Mesodermal cell (in vitro differentiated cells): ENCODE data around the gene CATSPERZ. TPM values are rescaled to one million over a fixed set of nuclear protein-coding genes. Genes with fewer than 3 reads are reported as not detected.

ENCODE experiments used
- H3K27ac ChIP-seq: 2 replicates; pipeline ENCODE4 v1.7.0; 2013; ENCODE audit warnings: mild to moderate bottlenecking, low read depth, low read length, moderate library complexity; ENCODE audit not compliant: severe bottlenecking
- H3K36me3 ChIP-seq: 2 replicates; pipeline ENCODE4 v1.7.1; 2013; ENCODE audit warnings: mild to moderate bottlenecking, low read length, moderate library complexity; ENCODE audit not compliant: control insufficient read depth, insufficient read depth
- H3K4me1 ChIP-seq: one replicate; pipeline ENCODE4 v1.7.1; 2013; ENCODE audit warnings: mild to moderate bottlenecking, low read length; ENCODE audit not compliant: insufficient read depth, control insufficient read depth, poor library complexity, severe bottlenecking
- H3K4me3 ChIP-seq: 2 replicates; pipeline ENCODE4 v1.7.0; 2013; ENCODE audit warnings: low read length, control low read depth, mild to moderate bottlenecking; ENCODE audit not compliant: insufficient read depth, poor library complexity, severe bottlenecking; ENCODE audit errors: extremely low read depth
- H3K9me3 ChIP-seq: 2 replicates; pipeline ENCODE4 v1.7.1; 2013; ENCODE audit warnings: mild to moderate bottlenecking, low read length, moderate library complexity; ENCODE audit not compliant: control insufficient read depth
- WGBS, 2 experiments: methylation state at CpG; one replicate each; pipeline ENCODE4 v1.1.5; 2013; ENCODE audit warnings: missing lambda C conversion rate in 2 of 2; ENCODE audit not compliant: insufficient coverage in 2 of 2; 5-methylcytosine and 5-hydroxymethylcytosine counted together
- polyA plus RNA-seq, 2 experiments: library from polyadenylated mRNA; stranded (reverse); fragments of 50-300 nt; gene quantifications; one replicate each; pipeline ENCODE4 v1.2.3, GENCODE V29; 2013

Gene CATSPERZ
- 0.77 TPM for polyA plus RNA-seq (2013, experiment 1 of 2)
- not detected for polyA plus RNA-seq (2013, experiment 2 of 2)

DNA sequence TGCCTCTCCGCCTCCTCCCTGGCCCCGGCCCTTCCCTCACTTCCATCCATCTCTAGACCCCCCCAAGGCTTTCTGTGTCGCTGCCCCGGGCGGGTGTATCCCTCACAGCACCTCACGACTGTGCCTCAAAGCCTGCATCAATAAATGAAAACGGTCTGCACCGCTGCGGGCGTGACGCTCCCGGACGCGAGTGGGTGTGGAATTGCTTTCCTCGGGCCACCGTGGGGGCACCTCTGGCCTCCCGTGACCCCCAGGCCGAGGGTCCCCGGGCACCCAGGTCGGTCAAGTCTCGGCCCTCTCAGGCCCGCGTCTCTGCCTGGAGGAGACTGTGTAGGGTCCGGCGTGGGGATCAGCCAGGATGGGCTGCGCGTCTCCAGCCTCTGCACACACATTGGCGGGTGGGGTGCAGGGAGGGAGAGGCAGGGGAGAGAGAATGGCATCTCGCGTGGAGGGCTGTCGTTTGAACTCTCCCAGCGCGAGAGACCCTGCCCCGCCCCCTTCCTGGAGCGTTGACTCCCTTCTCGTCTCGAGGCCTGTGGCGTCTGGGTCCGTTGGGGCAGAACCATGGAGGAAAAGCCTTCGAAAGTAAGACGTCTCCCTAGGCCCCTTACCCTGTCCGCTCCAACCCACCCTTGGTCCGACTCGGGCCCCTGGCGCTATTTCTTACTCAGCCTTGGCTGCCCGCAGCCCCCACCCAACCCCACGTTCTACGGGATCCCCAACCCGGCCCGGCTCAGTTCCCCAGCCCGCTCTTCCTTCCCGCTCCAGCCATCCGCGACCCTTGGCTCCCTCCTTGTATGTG is at the start of gene CATSPERZ:
Gene CATSPERZ, plus strand, starts transcription at position 512 of the 802 bp plus-strand sequence. Its CDS starts 53 bp downstream, at position 565.
- no peak within 1 kb of the TSS for H3K27ac ChIP-seq
- peak within 1 kb of the TSS; percentile 18 for H3K4me3 ChIP-seq
- H3K9me3 ChIP-seq, result no peaks in the 10 kb centered on the region
- no peaks in the 10 kb centered on the region for H3K36me3 ChIP-seq
- 13 to 14% methylated on average over 47 to 48 of the region's 54 CpGs for WGBS, 2 experiments
- H3K4me1 ChIP-seq, result peaks cover 18% of the 10 kb centered on the region

- Histone ChIP-seq H3K27ac (peak overlapping the region; percentile 41), H3K4me3 (peak overlapping the region; percentile 49), H3K9me3 (no peaks in the 10 kb centered on the region), H3K36me3 (peaks cover 20% of the 10 kb centered on the region), H3K4me1 (peaks cover 35% of the 10 kb centered on the region)
- WGBS, 2 experiments, result 0 to 19% methylated on average over 6 to 12 of the region's 13 CpGs
Observed at GRCh38 chr11:64250415-64251015, 49.6 kb upstream of the CATSPERZ start.

GRCh38 chr11:64251016-64251752 is 49.0 kb upstream of the CATSPERZ start, which contains the start of gene PLCB3:
Gene PLCB3 (plus strand): TSS chr11:64251530. CDS start chr11:64251650, 120 bp downstream.
- Histone ChIP-seq H3K4me1 (peaks cover 35% of the 10 kb centered on the region), H3K27ac (peak within 1 kb of the TSS; percentile 41), H3K4me3 (peak within 1 kb of the TSS; percentile 78), H3K36me3 (peaks cover 26% of the 10 kb centered on the region), H3K9me3 (no peaks in the 10 kb centered on the region)
- 1 to 2% methylated on average over 54 to 68 of the region's 75 CpGs for WGBS, 2 experiments

DNA sequence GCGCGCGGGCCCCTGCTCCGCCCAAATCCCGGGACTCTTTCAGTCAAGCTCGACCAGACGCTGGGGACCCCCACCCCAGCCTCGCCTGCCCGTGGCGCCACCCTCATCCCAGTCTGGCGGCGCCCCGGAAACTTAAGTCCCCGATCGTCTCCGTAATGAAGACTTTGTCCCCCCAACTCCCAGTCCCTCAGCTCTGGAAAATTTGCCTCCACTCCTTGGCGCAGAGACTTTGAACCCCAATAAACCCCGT is 48.5 kb upstream of the CATSPERZ start:
- no peaks in the 10 kb centered on the region for H3K9me3 ChIP-seq
- H3K4me3 ChIP-seq, result peak overlapping the region; percentile 78
- WGBS, 2 experiments, result 0 to 1% methylated on average over 17 to 18 of the region's 18 CpGs
- peaks cover 35% of the 10 kb centered on the region for H3K4me1 ChIP-seq
- H3K27ac ChIP-seq, result no peak overlapping the region
- H3K36me3 ChIP-seq, result peaks cover 31% of the 10 kb centered on the region

GRCh38 chr11:64252003-64252872 is 47.9 kb upstream of the CATSPERZ start:
- H3K4me3 ChIP-seq, result peak overlapping the region; percentile 78
- peaks cover 34% of the 10 kb centered on the region for H3K36me3 ChIP-seq
- WGBS, 2 experiments, result 9 to 21% methylated on average over 9 to 12 of the region's 23 CpGs
- no peaks in the 10 kb centered on the region for H3K9me3 ChIP-seq
- H3K4me1 ChIP-seq, result peaks cover 35% of the 10 kb centered on the region
- H3K27ac ChIP-seq, result no peak overlapping the region

GRCh38 chr11:64253043-64253442 is 47.1 kb upstream of the CATSPERZ start:
- Histone ChIP-seq H3K9me3 (no peaks in the 10 kb centered on the region), H3K4me3 (peak overlapping the region; percentile 78), H3K4me1 (peaks cover 32% of the 10 kb centered on the region), H3K27ac (no peak overlapping the region), H3K36me3 (peaks cover 42% of the 10 kb centered on the region)
- WGBS, 2 experiments, result 86 to 87% methylated on average over 8 of the region's 8 CpGs

DNA sequence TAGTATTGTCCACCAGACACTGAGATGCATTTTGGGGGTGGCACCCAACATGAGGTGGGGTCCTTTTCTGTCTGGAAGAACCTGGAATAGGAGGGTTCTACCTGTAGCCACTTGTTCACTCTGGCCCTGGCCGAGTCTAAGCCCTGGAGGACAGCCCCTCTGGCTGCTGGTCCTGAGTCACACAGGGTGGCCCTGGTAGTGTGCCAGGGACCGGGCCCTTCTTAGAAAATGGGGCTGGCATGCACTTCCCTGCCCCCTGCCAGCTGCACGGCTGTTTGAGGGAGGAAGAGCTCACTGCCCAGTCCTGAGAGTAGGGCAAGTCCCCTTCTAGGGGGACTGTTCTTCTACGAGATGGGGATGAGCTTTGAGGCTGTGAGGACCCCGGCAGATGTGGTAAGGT is 46.7 kb upstream of the CATSPERZ start:
- H3K4me3 ChIP-seq, result no peak overlapping the region
- WGBS, 2 experiments, result 94 to 100% methylated on average over 5 of the region's 5 CpGs
- H3K9me3 ChIP-seq, result no peaks in the 10 kb centered on the region
- H3K27ac ChIP-seq, result no peak overlapping the region
- peaks cover 47% of the 10 kb centered on the region for H3K36me3 ChIP-seq
- peaks cover 30% of the 10 kb centered on the region for H3K4me1 ChIP-seq

GRCh38 chr11:64254326-64254725 is 45.8 kb upstream of the CATSPERZ start:
- Histone ChIP-seq H3K4me3 (no peak overlapping the region), H3K9me3 (no peaks in the 10 kb centered on the region), H3K4me1 (peaks cover 21% of the 10 kb centered on the region), H3K36me3 (peaks cover 55% of the 10 kb centered on the region), H3K27ac (no peak overlapping the region)
- 95 to 97% methylated on average over 7 of the region's 7 CpGs for WGBS, 2 experiments

GRCh38 chr11:64255135-64256128 is 44.7 kb upstream of the CATSPERZ start:
- 94 to 98% methylated on average over 20 to 34 of the region's 35 CpGs for WGBS, 2 experiments
- Histone ChIP-seq H3K4me1 (peaks cover 15% of the 10 kb centered on the region), H3K27ac (no peak overlapping the region), H3K9me3 (no peaks in the 10 kb centered on the region), H3K4me3 (no peak overlapping the region), H3K36me3 (peaks cover 65% of the 10 kb centered on the region)
